ENCODE results near the gene CSRNP2.

- TF ChIP-seq EZH2 (IDR thresholded peaks at IDR 0.05; ENCODE audit: low read length, unreplicated experiment): no peak
- no peak for TF ChIP-seq CTCF (conservative IDR thresholded peaks at IDR 0.05; ENCODE audit: low read depth, low read length)
- TF ChIP-seq EZH2phosphoT487 (IDR thresholded peaks at IDR 0.05; ENCODE audit: borderline replicate concordance, low read length): no peak
Observed at GRCh38 chr12:51075390-51075789, 8.0 kb downstream of the CSRNP2 start.

Data from PC-3 (cell line).